HG02623 (cell line): ENCODE data around the gene NPFFR1.
"Not testable (repeated sequence)": the region's sequence is repeated elsewhere in the genome, so short reads cannot be mapped to it uniquely, and the experiment has no call there.

Experiments
- ATAC-seq: cut with Tn5 transposase; IDR thresholded peaks from one replicate; pipeline ENCODE4 v1.9.1; 2021; ENCODE audit warnings: moderate library complexity; ENCODE audit not compliant: unreplicated experiment

Gene NPFFR1

DNA sequence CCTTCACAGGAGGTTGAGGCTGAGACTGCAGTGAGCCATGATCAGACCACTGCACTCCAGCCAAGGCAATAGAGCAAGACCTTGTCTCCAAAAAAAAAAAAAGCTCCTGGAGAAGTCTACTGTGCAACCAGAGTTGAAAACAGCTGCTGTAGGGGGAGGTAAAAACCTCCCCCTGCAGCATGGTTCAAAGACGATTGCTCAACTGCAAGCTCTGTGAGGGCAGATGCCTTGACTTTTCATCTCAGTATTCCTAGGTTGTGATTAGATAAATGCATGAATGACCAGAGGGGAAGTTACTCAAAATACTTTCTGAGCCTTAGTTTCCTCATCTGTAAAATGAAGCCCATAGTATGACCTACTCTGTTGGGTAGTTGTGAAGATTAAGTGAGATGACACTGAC lies 25.6 kb downstream of the NPFFR1 start:
- ATAC-seq = no peak

DNA sequence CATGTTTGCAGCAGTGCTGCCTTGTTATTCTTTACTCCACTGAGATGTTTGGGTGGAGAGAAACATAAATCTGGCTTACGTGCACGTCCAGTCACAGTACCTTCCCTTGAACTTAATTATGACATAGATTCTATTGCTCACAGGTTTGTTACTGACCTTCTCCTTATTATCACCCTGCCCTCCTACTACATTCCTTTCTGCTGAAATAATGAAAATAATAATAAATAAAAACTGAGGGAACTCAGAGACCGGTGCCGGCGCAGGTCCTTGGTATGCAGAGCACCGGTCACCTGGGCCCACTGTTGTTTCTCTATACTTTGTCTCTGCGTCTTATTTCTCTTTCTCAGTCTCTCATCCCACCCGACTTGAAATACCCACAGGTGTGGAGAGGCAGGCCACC lies 26.0 kb downstream of the NPFFR1 start:
- not testable (repeated sequence) for ATAC-seq

DNA sequence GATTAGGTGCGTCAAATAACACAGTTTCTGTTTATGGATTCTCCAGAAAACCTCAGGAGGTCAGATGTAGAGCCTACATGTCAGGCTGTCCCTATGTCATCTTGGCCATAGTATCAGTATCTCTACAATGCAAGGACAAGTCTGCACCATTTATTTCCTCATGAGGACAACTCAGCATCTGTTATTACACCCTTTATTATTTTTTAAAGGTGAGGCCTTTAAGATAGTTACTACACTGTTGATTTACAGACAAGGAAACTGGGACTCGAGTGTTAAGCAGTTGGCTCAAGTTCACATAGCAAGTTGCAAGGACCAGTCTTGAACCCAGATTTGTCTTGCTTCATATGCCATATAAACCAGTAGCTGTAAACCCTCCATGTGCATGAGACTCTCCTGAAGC lies 27.3 kb downstream of the NPFFR1 start:
- no peak for ATAC-seq

DNA sequence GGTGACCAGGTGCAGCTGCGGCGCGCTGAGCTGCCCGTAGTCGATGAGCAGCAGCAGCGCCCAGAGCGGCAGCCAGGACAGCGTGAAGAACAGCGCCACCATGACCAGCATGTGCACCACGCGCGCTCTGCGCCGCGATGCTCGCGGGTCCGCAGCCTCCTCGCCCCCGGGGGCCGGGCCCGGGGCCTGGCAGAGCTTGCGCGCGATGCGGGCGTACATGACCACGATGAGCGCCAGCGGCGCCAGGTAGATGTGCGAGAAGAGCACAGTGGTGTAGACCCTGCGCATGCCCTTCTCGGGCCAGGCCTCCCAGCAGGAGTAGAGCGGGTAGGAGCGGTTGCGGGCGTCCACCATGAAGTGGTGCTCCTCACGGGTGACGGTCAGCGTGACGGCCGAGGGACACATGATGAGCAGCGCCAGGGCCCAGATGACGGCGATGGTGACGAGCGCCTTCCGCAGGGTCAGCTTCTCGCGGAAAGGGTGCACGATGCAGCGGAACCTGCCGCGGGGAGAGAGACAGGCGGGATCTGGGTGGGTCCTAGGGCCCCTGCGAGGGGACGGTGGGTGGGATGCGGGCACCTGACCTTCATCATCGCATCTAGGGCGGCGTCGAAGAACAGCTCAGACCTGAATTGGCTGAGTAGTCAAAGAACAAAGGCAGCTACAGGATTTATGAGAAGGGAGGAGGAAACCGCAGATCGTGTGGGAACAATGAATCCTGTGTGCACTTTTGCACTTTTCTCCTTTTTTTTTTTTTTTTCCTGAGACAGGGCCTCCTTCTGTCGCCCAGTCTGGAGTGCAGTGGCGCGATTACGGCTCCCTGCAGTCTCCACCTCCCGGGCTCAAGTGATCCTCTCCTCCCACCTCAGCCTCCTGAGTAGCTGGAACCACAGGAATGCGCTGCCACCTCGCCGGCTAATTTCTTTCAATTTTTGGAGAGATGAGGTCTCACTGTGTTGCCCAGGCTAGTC lies 28.2 kb downstream of the NPFFR1 start:
- ATAC-seq = no peak

DNA sequence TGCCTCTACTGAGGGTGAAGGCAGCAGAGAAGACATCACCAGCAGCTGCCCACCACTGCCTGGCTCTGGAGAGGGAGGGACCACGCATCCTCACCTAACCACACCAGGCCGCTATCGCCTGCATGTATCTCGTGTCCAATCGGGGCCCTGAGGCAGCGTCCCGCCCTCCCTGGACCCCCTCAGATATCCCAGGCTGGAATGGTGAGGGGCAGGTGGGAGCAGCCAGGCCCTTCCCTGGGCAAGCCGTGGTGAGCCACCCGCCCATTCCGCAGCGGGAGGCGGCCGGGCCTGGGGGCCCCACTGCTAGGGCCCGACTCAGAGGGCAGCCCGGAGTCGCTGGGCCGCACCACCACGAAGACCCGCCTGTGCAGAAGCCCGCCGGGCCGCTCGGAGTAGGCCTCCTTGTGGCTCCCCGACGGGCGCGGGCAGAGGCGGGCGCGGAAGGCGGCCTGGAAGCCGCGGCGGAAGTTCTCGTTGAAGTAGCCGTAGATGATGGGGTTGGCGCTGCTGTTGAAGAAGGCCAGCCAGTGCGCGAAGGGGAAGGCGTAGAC lies 29.0 kb downstream of the NPFFR1 start:
- ATAC-seq = no peak

DNA sequence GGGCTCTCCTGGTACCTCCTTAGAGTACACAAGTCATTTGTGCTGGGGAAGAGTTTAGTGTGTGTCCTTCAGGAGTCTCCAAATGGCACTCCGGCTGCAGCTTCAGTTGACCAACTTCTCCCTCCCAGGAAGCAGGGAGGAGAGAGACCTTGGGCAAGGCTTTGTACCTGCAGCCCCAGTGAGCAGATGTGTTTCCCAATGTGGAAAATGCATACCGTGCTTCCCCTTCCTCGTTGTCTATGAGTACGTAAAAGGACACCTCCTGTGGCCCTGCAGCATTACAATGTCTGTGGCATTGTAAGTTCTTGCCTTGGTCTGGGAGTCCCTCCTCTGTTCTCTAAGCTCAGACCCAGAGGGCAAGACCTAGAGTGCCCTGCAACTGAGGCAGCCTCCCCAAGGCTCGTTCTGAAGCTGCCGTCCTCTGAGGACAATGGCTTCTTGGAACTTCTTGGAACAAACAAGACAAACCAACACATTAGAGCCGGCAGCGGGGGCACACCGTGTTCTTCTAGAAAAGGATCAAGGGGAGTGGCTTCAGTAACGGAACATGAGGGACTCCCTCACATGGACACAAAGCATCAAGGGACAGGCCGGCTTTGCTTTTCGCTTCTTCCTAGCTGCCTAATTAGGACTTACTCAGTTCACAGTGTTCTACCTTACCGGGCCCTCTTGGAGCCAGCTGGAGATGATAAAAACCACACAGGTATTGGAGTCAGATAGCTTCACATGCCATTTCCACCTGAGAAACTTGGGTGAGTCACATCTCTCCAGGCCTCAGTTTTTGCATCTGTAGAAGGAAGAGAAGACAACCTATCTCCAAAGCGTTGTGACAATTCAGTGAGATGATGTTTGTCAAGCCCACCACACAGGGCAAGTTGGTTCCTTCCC lies 29.7 kb downstream of the NPFFR1 start:
- no peak for ATAC-seq

DNA sequence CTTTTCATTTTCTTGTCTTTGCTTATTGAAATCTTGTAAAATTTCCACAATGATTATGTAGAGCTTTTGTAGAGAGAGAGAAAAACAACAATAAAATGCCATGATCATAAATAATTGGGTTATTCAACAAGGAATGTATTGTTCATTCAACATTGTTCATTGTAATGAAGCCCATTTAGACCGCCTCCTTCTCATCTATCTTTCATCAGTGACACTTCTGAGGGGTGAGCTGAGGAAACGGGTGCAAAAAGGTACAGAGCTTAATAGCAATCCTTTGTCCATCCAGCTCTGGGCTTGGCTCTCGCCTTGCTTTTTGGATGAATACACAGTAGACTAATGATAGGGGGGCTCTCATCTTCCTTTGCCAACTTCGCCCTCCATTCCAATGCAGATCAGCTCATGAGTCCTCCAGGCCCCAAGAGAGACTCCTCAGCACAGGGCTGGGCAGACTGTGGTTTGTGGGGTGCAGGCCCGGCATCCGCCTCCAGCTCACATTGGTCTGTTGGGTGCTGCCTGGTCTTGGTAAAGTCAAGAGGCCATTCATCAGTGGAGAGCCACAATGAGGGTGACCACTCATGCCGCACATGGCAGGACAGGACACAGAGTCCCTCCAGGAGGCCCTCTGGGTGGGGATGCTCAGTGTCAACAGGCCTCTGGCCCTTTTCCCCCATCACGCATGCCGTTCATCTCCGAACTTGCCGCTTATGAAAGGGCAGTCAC lies 32.7 kb downstream of the NPFFR1 start:
- no peak for ATAC-seq

DNA sequence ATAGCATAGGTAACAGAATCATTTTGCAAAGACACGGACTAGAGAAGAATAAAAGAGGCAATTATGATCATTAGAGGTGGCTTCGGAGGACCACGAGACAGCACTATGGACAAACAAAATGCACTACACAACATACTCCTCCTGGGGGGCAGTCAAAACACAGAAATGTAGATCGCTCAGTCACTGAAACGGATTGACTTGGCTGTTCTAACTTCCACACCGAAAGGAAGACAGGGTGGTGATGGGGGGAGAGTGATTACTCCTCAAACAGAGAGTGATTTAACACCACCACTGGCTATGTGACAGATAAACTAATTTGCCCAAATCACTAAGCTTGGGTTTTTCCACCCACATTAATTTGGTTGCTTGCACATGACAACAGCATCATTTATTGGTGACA lies 36.4 kb downstream of the NPFFR1 start:
- ATAC-seq = no peak

DNA sequence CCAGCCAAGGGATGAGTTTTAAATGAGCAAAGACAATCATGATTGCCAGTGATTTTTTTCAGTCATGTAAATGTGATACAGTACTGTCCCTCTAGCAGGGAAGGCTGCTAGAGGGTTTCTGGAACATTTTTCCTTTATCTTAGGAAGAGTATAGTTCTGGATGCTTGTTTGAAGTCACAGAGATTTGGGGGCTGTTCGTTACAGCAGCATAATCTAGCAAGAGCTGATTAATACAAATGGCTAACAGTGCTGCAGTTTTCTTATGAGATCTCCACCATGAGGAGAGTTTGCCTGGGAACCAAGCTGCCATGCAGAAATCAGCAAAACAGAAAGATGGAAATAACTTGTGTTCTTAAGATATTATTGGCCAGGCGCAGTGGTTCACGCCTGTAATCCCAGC lies 42.7 kb downstream of the NPFFR1 start:
- no peak for ATAC-seq

DNA sequence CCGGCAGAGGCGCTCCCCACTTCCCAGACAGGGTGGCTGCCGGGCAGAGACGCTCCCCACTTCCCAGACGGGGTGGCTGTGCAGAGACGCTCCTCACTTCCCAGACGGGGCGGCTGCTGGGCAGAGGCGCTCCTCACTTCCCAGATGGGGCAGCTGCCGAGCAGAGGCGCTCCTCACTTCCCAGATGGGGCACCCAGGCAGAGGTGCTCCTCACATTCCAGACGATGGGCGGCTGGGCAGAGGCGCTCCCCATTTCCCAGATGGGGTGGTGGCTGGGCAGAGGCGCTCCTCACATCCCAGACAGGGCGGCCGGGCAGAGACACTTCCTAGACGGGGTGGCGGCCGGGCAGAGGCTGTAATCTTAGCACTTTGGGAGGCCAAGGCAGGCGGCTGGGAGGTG lies 43.8 kb downstream of the NPFFR1 start:
- ATAC-seq = not testable (repeated sequence)

DNA sequence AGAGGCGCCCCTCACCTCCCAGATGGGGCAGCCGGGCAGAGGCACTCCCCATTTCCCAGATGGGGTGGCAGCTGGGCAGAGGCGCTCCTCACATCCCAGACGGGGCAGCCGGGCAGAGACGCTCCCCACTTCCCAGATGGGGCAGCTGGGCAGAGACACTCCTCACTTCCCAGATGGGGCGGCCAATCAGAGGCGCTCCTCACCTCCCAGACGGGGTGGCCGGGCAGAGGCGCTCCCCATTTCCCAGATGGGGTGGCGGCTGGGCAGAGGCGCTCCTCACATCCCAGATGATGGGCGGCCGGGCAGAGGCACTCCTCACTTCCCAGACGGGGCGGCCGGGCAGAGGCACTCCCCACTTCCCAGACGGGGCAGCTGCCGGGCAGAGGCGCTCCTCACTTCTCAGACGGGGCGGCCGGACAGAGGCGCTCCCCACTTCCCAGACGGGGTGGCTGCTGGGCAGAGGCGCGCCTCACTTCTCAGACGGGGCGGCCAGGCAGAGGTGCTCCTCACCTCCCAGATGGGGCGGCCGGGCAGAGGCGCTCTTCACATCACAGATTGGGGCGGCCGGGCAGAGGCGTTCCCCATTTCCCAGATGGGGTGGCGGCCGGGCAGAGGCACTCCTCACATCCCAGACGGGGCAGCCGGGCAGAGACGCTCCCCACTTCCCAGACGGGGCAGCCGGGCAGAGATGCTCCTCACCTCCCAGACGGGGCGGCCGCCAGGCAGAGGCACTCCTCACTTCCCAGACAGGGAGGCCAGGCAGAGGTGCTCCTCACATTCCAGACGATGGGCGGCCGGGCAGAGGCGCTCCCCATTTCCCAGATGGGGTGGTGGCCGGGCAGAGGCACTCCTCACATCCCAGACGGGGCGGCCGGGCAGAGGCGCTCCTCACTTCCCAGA lies 44.5 kb downstream of the NPFFR1 start:
- not testable (repeated sequence) for ATAC-seq

DNA sequence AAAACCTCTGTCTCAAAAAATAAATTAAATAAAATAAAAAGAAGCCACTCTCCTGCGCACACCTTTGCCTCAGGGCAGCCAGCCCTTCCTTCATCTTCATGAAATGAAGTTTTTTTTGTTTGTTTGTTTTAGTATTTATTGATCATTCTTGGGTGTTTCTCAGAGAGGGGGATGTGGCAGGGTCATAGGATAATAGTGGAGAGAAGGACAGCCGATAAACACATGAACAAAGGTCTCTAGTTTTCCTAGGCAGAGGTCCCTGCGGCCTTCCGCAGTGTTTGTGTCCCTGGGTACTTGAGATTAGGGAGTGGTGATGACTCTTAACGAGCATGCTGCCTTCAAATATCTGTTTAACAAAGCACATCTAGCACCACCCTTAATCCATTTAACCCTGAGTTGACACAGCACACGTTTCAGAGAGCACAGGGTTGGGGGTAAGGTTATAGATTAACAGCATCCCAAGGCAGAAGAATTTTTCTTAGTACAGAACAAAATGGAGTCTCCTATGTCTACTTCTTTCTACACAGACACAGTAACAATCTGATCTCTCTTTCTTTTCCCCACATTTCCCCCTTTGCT lies 45.8 kb downstream of the NPFFR1 start:
- not testable (repeated sequence) for ATAC-seq

DNA sequence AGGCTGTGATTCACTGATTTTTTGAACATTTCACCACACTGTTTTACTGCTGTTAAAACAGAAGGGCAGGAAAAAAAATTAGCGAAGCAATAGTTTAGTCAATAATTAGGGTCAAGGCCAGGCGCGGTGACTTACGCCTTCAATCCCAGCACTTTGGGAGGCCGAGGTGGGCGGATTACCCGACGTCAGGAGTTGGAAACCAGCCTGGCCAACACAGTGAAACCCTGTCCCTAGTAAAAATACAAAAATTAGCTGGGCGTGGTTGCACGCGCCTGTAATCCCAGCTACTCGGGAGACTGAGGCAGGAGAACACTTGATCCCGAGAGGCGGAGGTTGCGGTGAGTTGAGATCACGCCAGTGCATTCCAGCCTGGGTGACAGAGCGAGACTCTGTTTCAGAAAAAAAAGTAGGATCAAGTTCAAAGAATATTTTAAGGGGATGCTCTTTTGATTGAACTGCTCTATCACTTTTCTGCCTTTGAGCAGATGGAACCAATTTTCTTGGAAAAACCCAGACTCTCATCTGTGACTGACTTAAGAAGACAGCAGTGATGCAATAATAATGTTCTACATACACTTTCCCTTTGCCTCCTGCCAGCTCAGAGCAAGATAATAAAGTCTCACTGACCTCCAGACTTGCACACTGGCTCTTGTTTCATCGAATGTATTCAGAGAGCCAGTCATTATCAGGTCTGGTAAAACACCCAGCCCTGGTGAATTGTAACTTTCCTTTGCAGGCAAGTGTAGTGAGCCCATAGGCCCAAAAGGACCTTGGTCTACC lies 48.9 kb downstream of the NPFFR1 start:
- ATAC-seq = no peak

DNA sequence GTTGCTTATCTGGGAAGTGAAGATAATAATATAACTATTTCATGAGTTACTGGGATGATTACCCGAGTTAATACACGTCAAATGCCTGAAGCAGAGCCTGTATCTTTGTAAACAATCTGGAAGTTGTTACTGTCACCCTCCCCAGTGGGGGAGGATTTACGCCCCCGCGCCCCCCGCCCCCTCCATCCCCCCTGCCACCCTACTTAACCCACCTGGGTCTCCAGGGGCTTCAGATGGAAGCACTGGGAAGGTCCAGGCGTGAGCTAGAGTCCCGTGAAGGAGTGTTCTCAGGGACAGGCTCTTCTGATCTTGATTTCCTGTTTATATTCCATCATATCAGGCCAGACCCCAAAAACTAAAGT lies 49.9 kb downstream of the NPFFR1 start:
- no peak for ATAC-seq

DNA sequence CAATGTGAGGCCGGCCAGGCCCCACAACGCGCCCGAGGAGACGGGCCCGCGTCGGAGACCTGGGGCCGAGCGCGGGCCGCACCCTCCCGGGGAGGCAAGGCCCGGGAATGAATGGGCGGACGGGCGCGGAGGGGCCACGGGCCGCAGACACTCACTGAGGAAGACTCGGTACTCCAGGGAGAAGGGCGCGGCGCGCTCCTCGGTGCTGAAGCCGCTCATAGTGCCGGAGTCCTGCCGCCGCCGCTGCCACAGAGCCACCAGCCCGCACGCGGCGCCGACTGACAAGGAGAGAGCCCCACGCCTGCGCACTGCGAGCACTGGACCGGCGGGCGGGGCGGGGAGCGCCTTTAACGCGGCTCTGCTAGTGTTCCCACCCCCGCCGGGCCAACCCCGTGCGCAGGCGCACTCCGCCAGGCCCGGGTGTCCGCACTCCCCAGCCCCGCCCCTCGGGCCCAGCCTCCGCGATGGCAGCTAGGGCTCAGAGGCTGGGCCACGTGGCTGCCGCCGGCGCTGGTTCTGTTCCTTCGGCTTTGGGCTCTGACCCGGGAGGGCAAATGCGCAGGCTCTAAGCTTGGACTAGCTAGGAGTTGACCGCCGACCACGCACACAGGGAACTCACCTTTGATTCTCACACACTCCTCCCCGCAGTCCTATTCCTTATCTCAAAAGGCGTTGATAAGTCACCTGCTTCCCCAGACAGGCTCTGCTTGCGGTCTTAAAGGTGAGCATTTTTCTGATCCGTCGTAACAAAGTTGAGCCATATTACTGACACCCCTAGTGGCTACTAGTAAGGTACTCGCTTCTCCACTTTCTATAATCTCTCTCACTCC lies 50.5 kb downstream of the NPFFR1 start, which contains the start of gene PPA1:
TSS of gene PPA1 (minus strand) at position 321 of the 830 bp plus-strand sequence. CDS start at position 219, 102 bp downstream.
- ATAC-seq = peak; percentile 91

DNA sequence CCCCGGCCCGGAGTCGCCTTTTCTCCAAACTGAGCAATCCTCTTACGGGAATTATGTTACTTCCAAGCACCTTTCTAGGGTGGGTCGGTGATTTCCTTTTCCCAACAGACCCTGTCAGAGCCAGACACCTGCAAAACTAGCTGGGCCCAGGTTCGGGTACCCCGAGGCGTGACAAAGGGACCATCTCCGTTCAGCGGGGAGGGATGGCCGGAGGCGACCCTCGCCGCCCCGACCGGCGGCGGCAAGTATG lies 51.0 kb downstream of the NPFFR1 start:
- no peak for ATAC-seq

DNA sequence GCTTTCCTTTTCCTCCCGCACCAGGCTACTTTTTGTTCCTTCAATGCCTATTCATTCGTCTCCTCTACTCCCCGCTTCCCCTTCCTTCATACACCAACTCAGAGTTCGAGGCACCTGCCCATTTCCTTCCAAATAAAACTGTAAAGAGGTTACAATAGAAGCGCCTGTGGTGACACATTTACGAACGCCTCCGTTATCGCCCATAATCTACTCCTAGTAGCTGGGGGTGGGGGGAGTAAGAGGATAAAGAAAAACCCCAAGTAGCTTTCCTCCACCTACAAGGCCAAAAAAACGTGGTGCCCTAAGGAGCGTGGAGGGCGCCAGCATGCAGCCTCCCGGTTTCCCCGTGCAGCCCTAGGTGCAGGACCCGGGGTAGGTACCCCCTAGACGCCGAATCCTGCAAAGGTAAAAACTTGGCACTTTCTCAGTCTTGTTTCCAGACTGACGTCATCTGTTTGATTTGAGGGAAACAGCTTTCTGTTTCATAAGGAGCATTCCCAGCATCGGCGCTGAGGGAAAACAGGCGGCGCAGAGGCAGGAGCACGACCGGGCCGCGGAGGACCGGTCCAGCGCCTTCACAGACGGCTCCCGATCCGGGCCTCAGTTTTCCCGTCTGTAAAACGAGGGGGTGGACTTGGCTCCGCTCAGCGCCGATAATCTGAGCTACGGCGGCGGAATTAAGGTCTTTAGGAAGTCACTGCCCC lies 51.5 kb downstream of the NPFFR1 start:
- ATAC-seq = no peak
